GM23338 (cell line): ENCODE measurements around the gene LRRN1.

ENCODE experiments used
- CREB1 ChIP-seq: fragments of 250-450 bp; sonication (Bioruptor Pico); IDR thresholded peaks from 2 replicates; pipeline ENCODE4 v1.5.0; 2020; ENCODE audit warnings: low read depth, mild to moderate bottlenecking, moderate library complexity
- EZH2 ChIP-seq: fragments of 200-600 bp; sonication (generic); IDR thresholded peaks from one replicate; pipeline ENCODE4 v1.8.0; 2017; ENCODE audit warnings: antibody characterized with exemption, mild to moderate bottlenecking, low read depth; ENCODE audit not compliant: unreplicated experiment
- EZH2phosphoT487 ChIP-seq: fragments of 200-600 bp; sonication (generic); IDR thresholded peaks from one replicate; pipeline ENCODE4 v1.8.1; 2018; ENCODE audit warnings: antibody characterized with exemption; ENCODE audit not compliant: unreplicated experiment
- JUNB ChIP-seq: IDR thresholded peaks from one replicate; pipeline ENCODE4 v1.6.1; 2016; ENCODE audit warnings: antibody characterized with exemption; ENCODE audit not compliant: unreplicated experiment
- POLR2AphosphoS5 ChIP-seq: IDR thresholded peaks from 2 replicates; pipeline ENCODE4 v1.6.1; 2016; ENCODE audit warnings: antibody characterized with exemption, low read depth
- STAT1 ChIP-seq: IDR thresholded peaks from one replicate; pipeline ENCODE4 v1.6.1; 2016; ENCODE audit warnings: antibody characterized with exemption; ENCODE audit not compliant: unreplicated experiment
- ZNF114 ChIP-seq: fragments of 250-450 bp; sonication (Bioruptor Pico); IDR thresholded peaks from 2 replicates; pipeline ENCODE4 v1.5.0; 2020; ENCODE audit warnings: mild to moderate bottlenecking, moderate library complexity
- TF ChIP-seq, protein P1 (sequence below), 2 experiments: fragments of 200-600 bp in 1 of 2; sonication (generic) in 1 of 2; conservative IDR thresholded peaks; 2 replicates each; pipeline versions ENCODE4 v1.5.1 to v1.6.1; 2016 to 2017; ENCODE audit warnings: antibody characterized with exemption in 2 of 2, low read depth in 2 of 2, mild to moderate bottlenecking in 2 of 2, moderate library complexity in 1 of 2
- TF ChIP-seq, protein P2 (sequence below): IDR thresholded peaks from one replicate; pipeline ENCODE4 v1.6.1; 2018; ENCODE audit warnings: antibody characterized with exemption; ENCODE audit not compliant: unreplicated experiment
- TF ChIP-seq, protein P3 (sequence below): fragments of 250-450 bp; sonication (Bioruptor Pico); IDR thresholded peaks from 2 replicates; pipeline ENCODE4 v1.5.0; 2020; ENCODE audit warnings: mild to moderate bottlenecking, moderate library complexity

DNA sequence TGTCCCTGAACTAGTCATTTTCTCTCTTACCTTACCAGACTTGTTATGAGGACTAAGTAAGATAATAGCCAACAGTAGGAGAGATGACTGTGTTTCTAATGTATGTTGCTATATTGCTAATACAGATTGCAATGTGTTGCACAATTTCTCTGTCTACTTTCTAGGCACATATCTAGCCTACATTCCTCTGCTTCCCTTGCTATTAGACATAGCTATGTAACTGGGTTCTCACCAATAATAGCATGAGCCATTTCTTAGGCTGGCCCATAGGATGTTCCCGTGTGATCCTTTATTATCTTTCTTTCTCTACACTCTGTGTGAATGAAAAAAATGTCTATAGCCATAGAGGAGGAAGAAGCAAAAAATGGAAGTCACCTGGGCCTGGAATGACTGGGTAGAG is 6.8 kb upstream of the LRRN1 start:
- no peak for TF ChIP-seq POLR2AphosphoS5
- TF ChIP-seq, protein P1, sequence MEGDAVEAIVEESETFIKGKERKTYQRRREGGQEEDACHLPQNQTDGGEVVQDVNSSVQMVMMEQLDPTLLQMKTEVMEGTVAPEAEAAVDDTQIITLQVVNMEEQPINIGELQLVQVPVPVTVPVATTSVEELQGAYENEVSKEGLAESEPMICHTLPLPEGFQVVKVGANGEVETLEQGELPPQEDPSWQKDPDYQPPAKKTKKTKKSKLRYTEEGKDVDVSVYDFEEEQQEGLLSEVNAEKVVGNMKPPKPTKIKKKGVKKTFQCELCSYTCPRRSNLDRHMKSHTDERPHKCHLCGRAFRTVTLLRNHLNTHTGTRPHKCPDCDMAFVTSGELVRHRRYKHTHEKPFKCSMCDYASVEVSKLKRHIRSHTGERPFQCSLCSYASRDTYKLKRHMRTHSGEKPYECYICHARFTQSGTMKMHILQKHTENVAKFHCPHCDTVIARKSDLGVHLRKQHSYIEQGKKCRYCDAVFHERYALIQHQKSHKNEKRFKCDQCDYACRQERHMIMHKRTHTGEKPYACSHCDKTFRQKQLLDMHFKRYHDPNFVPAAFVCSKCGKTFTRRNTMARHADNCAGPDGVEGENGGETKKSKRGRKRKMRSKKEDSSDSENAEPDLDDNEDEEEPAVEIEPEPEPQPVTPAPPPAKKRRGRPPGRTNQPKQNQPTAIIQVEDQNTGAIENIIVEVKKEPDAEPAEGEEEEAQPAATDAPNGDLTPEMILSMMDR (conservative IDR thresholded peaks at IDR 0.05; ENCODE audit: low read depth in 2 of 2) = no peak
- no peak for TF ChIP-seq EZH2
- TF ChIP-seq, protein P2, sequence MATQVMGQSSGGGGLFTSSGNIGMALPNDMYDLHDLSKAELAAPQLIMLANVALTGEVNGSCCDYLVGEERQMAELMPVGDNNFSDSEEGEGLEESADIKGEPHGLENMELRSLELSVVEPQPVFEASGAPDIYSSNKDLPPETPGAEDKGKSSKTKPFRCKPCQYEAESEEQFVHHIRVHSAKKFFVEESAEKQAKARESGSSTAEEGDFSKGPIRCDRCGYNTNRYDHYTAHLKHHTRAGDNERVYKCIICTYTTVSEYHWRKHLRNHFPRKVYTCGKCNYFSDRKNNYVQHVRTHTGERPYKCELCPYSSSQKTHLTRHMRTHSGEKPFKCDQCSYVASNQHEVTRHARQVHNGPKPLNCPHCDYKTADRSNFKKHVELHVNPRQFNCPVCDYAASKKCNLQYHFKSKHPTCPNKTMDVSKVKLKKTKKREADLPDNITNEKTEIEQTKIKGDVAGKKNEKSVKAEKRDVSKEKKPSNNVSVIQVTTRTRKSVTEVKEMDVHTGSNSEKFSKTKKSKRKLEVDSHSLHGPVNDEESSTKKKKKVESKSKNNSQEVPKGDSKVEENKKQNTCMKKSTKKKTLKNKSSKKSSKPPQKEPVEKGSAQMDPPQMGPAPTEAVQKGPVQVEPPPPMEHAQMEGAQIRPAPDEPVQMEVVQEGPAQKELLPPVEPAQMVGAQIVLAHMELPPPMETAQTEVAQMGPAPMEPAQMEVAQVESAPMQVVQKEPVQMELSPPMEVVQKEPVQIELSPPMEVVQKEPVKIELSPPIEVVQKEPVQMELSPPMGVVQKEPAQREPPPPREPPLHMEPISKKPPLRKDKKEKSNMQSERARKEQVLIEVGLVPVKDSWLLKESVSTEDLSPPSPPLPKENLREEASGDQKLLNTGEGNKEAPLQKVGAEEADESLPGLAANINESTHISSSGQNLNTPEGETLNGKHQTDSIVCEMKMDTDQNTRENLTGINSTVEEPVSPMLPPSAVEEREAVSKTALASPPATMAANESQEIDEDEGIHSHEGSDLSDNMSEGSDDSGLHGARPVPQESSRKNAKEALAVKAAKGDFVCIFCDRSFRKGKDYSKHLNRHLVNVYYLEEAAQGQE = no peak
- TF ChIP-seq EZH2phosphoT487 = no peak
- TF ChIP-seq, protein P3, sequence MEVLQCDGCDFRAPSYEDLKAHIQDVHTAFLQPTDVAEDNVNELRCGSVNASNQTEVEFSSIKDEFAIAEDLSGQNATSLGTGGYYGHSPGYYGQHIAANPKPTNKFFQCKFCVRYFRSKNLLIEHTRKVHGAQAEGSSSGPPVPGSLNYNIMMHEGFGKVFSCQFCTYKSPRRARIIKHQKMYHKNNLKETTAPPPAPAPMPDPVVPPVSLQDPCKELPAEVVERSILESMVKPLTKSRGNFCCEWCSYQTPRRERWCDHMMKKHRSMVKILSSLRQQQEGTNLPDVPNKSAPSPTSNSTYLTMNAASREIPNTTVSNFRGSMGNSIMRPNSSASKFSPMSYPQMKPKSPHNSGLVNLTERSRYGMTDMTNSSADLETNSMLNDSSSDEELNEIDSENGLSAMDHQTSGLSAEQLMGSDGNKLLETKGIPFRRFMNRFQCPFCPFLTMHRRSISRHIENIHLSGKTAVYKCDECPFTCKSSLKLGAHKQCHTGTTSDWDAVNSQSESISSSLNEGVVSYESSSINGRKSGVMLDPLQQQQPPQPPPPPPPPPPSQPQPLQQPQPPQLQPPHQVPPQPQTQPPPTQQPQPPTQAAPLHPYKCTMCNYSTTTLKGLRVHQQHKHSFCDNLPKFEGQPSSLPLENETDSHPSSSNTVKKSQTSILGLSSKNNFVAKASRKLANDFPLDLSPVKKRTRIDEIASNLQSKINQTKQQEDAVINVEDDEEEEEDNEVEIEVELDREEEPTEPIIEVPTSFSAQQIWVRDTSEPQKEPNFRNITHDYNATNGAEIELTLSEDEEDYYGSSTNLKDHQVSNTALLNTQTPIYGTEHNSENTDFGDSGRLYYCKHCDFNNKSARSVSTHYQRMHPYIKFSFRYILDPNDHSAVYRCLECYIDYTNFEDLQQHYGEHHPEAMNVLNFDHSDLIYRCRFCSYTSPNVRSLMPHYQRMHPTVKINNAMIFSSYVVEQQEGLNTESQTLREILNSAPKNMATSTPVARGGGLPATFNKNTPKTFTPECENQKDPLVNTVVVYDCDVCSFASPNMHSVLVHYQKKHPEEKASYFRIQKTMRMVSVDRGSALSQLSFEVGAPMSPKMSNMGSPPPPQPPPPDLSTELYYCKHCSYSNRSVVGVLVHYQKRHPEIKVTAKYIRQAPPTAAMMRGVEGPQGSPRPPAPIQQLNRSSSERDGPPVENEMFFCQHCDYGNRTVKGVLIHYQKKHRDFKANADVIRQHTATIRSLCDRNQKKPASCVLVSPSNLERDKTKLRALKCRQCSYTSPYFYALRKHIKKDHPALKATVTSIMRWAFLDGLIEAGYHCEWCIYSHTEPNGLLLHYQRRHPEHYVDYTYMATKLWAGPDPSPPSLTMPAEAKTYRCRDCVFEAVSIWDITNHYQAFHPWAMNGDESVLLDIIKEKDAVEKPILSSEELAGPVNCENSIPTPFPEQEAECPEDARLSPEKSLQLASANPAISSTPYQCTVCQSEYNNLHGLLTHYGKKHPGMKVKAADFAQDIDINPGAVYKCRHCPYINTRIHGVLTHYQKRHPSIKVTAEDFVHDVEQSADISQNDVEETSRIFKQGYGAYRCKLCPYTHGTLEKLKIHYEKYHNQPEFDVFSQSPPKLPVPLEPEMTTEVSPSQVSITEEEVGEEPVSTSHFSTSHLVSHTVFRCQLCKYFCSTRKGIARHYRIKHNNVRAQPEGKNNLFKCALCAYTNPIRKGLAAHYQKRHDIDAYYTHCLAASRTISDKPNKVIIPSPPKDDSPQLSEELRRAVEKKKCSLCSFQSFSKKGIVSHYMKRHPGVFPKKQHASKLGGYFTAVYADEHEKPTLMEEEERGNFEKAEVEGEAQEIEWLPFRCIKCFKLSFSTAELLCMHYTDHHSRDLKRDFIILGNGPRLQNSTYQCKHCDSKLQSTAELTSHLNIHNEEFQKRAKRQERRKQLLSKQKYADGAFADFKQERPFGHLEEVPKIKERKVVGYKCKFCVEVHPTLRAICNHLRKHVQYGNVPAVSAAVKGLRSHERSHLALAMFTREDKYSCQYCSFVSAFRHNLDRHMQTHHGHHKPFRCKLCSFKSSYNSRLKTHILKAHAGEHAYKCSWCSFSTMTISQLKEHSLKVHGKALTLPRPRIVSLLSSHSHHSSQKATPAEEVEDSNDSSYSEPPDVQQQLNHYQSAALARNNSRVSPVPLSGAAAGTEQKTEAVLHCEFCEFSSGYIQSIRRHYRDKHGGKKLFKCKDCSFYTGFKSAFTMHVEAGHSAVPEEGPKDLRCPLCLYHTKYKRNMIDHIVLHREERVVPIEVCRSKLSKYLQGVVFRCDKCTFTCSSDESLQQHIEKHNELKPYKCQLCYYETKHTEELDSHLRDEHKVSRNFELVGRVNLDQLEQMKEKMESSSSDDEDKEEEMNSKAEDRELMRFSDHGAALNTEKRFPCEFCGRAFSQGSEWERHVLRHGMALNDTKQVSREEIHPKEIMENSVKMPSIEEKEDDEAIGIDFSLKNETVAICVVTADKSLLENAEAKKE (CRISPR knock-in tag) = no peak
- no peak for TF ChIP-seq CREB1 (CRISPR knock-in tag)
- TF ChIP-seq STAT1 = no peak
- no peak for TF ChIP-seq ZNF114 (CRISPR knock-in tag)
- no peak for TF ChIP-seq JUNB
